Lung (tissue), 12 donors: ENCODE data around the gene MINDY2. TPM values are rescaled to one million over a fixed set of nuclear protein-coding genes. Genes with fewer than 3 reads are reported as not detected.
"Not testable (repeated sequence)": the region's sequence is repeated elsewhere in the genome, so short reads cannot be mapped to it uniquely, and the experiment has no call there.

Experiments
- ATAC-seq: fragments of 200-7000 bp; cut with Tn5 transposase; one replicate; pipeline ENCODE4 v1.9.1; 2020; ENCODE audit warnings: moderate number of reproducible peaks; ENCODE audit not compliant: insufficient read depth, low FRiP score
- DNase-seq, 3 donors: peaks; one replicate each; pipeline ENCODE4 v3.0.0-alpha.2; 2013 to 2017
- H3K27ac ChIP-seq, 2 donors: one replicate each; pipeline ENCODE4 v1.5.1; 2013; ENCODE audit warnings: mild to moderate bottlenecking in 2 of 2, moderate library complexity in 2 of 2, control low read depth in 1 of 2, inconsistent platforms in 1 of 2, low read depth in 1 of 2, low read length in 1 of 2
- H3K27me3 ChIP-seq, 3 donors: one replicate each; pipeline ENCODE4 v1.5.1; 2013; ENCODE audit warnings: low read length in 2 of 3; ENCODE audit not compliant: control insufficient read depth in 3 of 3, insufficient read depth in 3 of 3
- H3K36me3 ChIP-seq, 4 donors: one replicate each; pipeline ENCODE4 v1.5.1; 2013; ENCODE audit warnings: low read length in 4 of 4, mild to moderate bottlenecking in 1 of 4, moderate library complexity in 1 of 4; ENCODE audit not compliant: control insufficient read depth in 4 of 4, insufficient read depth in 4 of 4
- H3K4me1 ChIP-seq, 5 donors: one replicate each; pipeline ENCODE4 v1.5.1; 2013; ENCODE audit warnings: low read length in 5 of 5, mild to moderate bottlenecking in 2 of 5, moderate library complexity in 1 of 5; ENCODE audit not compliant: control insufficient read depth in 5 of 5, insufficient read depth in 5 of 5
- H3K4me3 ChIP-seq: one replicate; pipeline ENCODE4 v1.5.1; 2013; ENCODE audit warnings: mild to moderate bottlenecking, control low read depth, moderate library complexity
- H3K9ac ChIP-seq, 2 donors: one replicate each; pipeline ENCODE4 v1.5.1; 2013; ENCODE audit warnings: low read length in 2 of 2, control low read depth in 1 of 2; ENCODE audit not compliant: insufficient read depth in 1 of 2
- H3K9me3 ChIP-seq, 4 donors: one replicate each; pipeline ENCODE4 v1.5.1; 2013; ENCODE audit warnings: low read length in 3 of 4, mild to moderate bottlenecking in 1 of 4, moderate library complexity in 1 of 4; ENCODE audit not compliant: control insufficient read depth in 4 of 4, insufficient read depth in 3 of 4
- CTCF ChIP-seq: IDR thresholded peaks from 2 replicates; pipeline ENCODE4 v1.5.1; 2012; ENCODE audit warnings: mild to moderate bottlenecking; ENCODE audit errors: control extremely low read depth, extremely low read depth
- WGBS, 2 donors: extraction: QIAGEN DNeasy Blood & Tissue Kit; methylation state at CpG; one replicate each; pipeline ENCODE4 v1.1.7; 2013; 5-methylcytosine and 5-hydroxymethylcytosine counted together
- polyA plus RNA-seq, 2 donors: library from polyadenylated mRNA; stranded (reverse); fragments of 200-250 nt; gene quantifications; one replicate each; pipeline ENCODE4 v1.2.1, GENCODE V29; 2013
- total RNA-seq, 2 donors: library from RNA; depleted of rRNA in 1 of 2; stranded (reverse); fragments of >200 nt in 1 of 2; gene quantifications; one replicate each; pipeline ENCODE4 v1.2.1, GENCODE V29; 2014 to 2021
- donor health status: control.
- donor health status: control.
- donor health status: Bipolar disorder and iron deficiency.
- donor health status: healthy.
- donor health status: DM: yes; HTN: yes; CAD: no.

Gene MINDY2
- total and polyA plus RNA-seq, 4 donors = 4.1 to 37.9 (median 15.3) TPM

GRCh38 chr15:58842713-58843396 lies 71.8 kb downstream of the MINDY2 start:
- ATAC-seq = no peak

GRCh38 chr15:58851205-58851604 lies 80.1 kb downstream of the MINDY2 start:
- not testable (repeated sequence) for DNase-seq, H3K9me3 ChIP-seq, H3K9ac ChIP-seq, ATAC-seq, H3K4me1 ChIP-seq, H3K4me3 ChIP-seq, H3K27ac ChIP-seq, H3K27me3 ChIP-seq
- H3K36me3 ChIP-seq = peaks cover 0 to 11% (median 6%) of the 10 kb centered on the region in 4 donors
- 96 to 100% methylated on average over 3 of the region's 3 CpGs for WGBS, 2 donors

More at GRCh38 chr15:58842713-58843396, 71.8 kb downstream of the MINDY2 start:
- 94 to 98% methylated on average over 4 of the region's 4 CpGs for WGBS, 2 donors
- H3K9me3 ChIP-seq = no peaks in the 10 kb centered on the region
- H3K27ac ChIP-seq = no peak overlapping the region
- H3K36me3 ChIP-seq = peaks cover 0 to 4% (median 1%) of the 10 kb centered on the region in 4 donors
- no peak overlapping the region for H3K9ac ChIP-seq
- H3K27me3 ChIP-seq = no peaks in the 10 kb centered on the region
- H3K4me1 ChIP-seq = no peaks in the 10 kb centered on the region
- no peak overlapping the region for H3K4me3 ChIP-seq
- TF ChIP-seq CTCF = no peak
- no peak for DNase-seq

GRCh38 chr15:58852347-58852746 lies 81.2 kb downstream of the MINDY2 start:
- Histone ChIP-seq H3K9ac (no peak overlapping the region), H3K4me1 (no peaks in the 10 kb centered on the region), H3K27me3 (no peaks in the 10 kb centered on the region), H3K36me3 (peaks cover 0 to 11% (median 6%) of the 10 kb centered on the region in 4 donors), H3K4me3 (no peak overlapping the region), H3K27ac (no peak overlapping the region), H3K9me3 (no peaks in the 10 kb centered on the region)
- ATAC-seq (no peak), DNase-seq (no peak)
- 85 to 87% methylated on average over 5 of the region's 5 CpGs for whole genome bisulfite sequencing, 2 donors
- TF ChIP-seq CTCF = no peak

- DNase-seq (peak in 1 of 3 donors; percentile 18), ATAC-seq (no peak)
These were observed 83.5 kb downstream of the MINDY2 start for GRCh38 chr15:58854593-58854992.

More at GRCh38 chr15:58854593-58854992, 83.5 kb downstream of the MINDY2 start:
- Histone ChIP-seq H3K27ac (no peak overlapping the region), H3K9me3 (no peaks in the 10 kb centered on the region), H3K27me3 (no peaks in the 10 kb centered on the region), H3K4me3 (no peak overlapping the region), H3K36me3 (peaks cover 0 to 11% (median 4%) of the 10 kb centered on the region in 4 donors), H3K9ac (no peak overlapping the region), H3K4me1 (no peaks in the 10 kb centered on the region)
- WGBS, 2 donors = 34 to 78% methylated on average over 4 of the region's 4 CpGs
- no peak for TF ChIP-seq CTCF
